ENCODE measurements around the gene CEP85. TPM values are rescaled to one million over a fixed set of nuclear protein-coding genes. Genes with fewer than 3 reads are reported as not detected.
A peak's percentile ranks its signal among the peaks of the same experiment; 100 is the strongest.

Gene CEP85
- total and polyA plus RNA-seq, 8 donors: 2.7 to 6.6 (median 3.7) TPM

DNA sequence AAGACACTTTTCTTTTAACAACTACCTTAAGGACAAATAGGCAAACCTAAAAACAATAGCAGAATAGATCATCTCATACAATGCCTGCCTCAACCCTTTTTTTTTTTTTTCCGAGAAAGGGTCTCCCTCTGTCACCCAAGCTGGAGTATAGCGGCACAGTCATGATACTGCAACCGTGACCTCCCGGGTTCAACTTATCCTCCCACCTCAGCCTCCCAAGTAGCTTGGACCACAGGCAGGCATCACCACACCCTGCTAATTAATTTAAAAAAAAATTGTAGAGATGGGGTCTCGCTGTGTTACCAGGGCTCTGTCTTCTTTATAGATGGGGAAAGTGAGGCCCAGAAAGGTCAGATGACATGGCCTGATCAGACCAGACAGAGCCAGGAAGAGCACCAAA lies 53.8 kb downstream of the CEP85 start:
- Histone ChIP-seq H3K4me1 (peaks cover 0 to 4% (median 0%) of the 10 kb centered on the region in 3 donors), H3K27ac (peak overlapping the region in 1 of 4 donors; percentile 8), H3K9me3 (no peaks in the 10 kb centered on the region), H3K36me3 (no peaks in the 10 kb centered on the region), H3K27me3 (no peaks in the 10 kb centered on the region), H3K4me3 (no peak overlapping the region)
- intact Hi-C loops (cut with DNase I): no loop called here
- FAIRE-seq: no peak
- no peak for ATAC-seq
- 86 to 95% methylated on average over 5 of the region's 5 CpGs for WGBS, 2 donors
- TF ChIP-seq CTCF (IDR thresholded peaks at IDR 0.05): no peak
- DNase-seq: no peak

DNA sequence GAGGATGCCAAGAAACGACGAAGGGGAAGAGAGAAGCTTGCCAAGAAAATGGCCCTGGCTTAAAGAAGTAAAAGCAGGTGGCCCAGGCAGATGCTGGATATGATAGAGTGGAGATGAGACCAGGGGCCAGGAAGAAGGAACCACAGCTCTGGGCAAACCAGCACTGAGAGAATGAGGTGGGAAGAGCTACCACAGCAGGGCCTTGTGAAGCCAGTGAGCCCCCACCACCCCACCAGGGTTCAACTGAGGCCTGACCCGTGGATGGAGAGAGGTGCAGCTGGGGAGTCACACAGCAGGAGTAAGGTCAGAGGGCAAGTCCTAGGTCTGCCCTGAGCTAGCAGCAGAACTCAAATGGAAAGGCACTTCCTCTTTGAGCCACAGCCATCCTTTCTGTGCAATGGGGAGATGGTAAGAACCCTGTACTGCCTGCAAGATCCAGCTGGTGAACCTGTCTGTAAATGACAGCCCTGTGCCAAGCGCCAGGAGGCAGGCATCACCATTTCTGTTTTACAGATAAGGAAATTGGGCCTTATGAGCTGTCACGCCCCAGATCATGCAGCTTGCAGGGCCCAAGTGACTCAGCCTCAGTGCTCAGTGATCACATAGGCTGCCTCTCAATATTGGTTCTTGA lies 54.4 kb downstream of the CEP85 start:
- Histone ChIP-seq H3K4me1 (peaks cover 0 to 4% (median 0%) of the 10 kb centered on the region in 3 donors), H3K4me3 (no peak overlapping the region), H3K36me3 (no peaks in the 10 kb centered on the region), H3K27ac (peak overlapping the region in 1 of 4 donors; percentile 8), H3K27me3 (no peaks in the 10 kb centered on the region), H3K9me3 (no peaks in the 10 kb centered on the region)
- ATAC-seq (no peak), FAIRE-seq (no peak), DNase-seq (no peak)
- WGBS, 2 donors: 58 to 66% methylated on average over 5 of the region's 5 CpGs
- TF ChIP-seq CTCF (IDR thresholded peaks at IDR 0.05): no peak
- intact Hi-C loops (cut with DNase I): no loop called here

DNA sequence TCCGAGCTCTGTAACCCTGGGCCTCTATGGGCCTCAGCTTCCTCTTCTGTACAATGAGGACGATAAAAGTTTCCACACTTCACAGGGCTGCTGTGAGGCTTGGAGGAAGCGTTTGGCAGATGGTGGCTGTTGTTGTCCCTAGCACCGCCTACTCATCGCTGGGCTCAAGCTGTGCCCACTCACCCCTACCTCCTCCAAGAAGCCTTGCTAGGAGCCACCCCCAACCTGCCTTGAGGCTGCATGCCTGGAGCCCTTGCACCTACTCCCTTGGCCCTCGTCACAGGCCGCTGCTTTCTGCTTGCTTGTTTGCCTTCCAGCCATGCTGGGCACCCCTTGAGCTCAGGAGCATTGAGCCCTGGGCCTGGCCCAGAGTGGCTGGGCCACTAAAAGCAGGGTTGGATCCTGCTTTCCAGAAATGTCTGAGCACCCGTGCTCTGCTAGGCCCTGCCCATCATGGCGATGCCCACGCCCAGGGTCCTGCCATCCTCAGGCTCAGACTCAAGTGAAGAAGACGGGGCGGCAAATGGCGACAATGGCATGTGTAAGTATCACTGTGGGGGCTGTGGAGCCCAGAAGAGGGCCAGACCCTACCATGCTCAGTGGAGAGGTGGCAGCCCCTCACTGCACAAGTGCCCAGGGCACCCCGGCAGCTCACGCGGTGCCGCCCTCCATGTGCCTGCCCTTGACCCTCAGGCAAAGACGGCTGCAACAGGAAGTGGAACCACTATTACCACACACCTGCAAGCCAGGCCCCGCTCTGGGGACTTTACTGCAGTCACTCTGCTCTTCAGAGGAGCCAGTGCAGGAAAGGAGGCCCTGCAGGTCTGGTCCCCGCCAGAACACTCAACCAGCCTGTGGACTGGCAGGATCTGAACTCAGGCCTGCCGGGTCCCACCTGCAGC lies 55.4 kb downstream of the CEP85 start:
- Histone ChIP-seq H3K4me3 (no peak overlapping the region), H3K27ac (peak overlapping the region in 2 of 4 donors; percentile 52 to 54), H3K27me3 (no peaks in the 10 kb centered on the region), H3K4me1 (peaks cover 0 to 3% (median 0%) of the 10 kb centered on the region in 3 donors), H3K9me3 (no peaks in the 10 kb centered on the region), H3K36me3 (no peaks in the 10 kb centered on the region)
- 91 to 94% methylated on average over 21 of the region's 21 CpGs for WGBS, 2 donors
- no peak for FAIRE-seq
- no peak for DNase-seq
- peak in 2 of 4 donors; percentile 22 to 50 for ATAC-seq
- intact Hi-C loops (cut with DNase I): no loop called here
- TF ChIP-seq CTCF (IDR thresholded peaks at IDR 0.05): no peak

GRCh38 chr1:26290122-26290881 lies 56.3 kb downstream of the CEP85 start:
- 78 to 84% methylated on average over 11 of the region's 11 CpGs for WGBS, 2 donors
- intact Hi-C loops (cut with DNase I): no loop called here

More at GRCh38 chr1:26290122-26290881, 56.3 kb downstream of the CEP85 start:
- no peaks in the 10 kb centered on the region for H3K4me1 ChIP-seq
- peak in 1 of 4 donors; percentile 46 for ATAC-seq
- no peak for DNase-seq
- no peak for FAIRE-seq
- no peaks in the 10 kb centered on the region for H3K27me3 ChIP-seq
- H3K9me3 ChIP-seq: no peaks in the 10 kb centered on the region
- H3K36me3 ChIP-seq: no peaks in the 10 kb centered on the region
- H3K4me3 ChIP-seq: no peak overlapping the region
- H3K27ac ChIP-seq: peak overlapping the region in 1 of 4 donors; percentile 54
- TF ChIP-seq CTCF (IDR thresholded peaks at IDR 0.05): no peak
